Inferior parietal cortex (tissue), 1 donor: ENCODE measurements around the gene PNLDC1.
A peak's percentile ranks its signal among the peaks of the same experiment; 100 is the strongest.
"Not testable (repeated sequence)": the region's sequence is repeated elsewhere in the genome, so short reads cannot be mapped to it uniquely, and the experiment has no call there.

Experiments used
- DNase-seq: peaks from one replicate; pipeline ENCODE4 v3.0.0-alpha.2; 2016; ENCODE audit errors: extremely low spot score

Gene PNLDC1

DNA sequence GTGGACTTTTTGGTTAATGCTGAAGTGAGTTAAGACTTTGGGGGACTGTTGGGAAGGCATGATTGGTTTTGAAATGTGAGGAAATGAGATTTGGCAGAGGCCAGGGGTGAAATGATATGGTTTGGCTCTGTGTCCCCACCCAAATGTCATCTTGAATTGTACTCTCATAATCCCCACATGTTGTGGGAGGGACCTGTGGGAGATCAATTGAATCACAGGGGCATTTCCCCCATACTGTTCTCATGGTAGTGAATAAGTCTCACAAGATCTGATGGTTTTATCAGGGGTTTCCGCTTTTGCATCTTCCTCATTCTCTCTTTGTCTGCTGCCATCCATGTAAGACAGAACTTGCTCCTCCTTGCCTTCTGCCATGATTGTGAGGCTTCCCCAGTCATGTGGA is 49.8 kb downstream of the PNLDC1 start:
- DNase-seq = not testable (repeated sequence)

DNA sequence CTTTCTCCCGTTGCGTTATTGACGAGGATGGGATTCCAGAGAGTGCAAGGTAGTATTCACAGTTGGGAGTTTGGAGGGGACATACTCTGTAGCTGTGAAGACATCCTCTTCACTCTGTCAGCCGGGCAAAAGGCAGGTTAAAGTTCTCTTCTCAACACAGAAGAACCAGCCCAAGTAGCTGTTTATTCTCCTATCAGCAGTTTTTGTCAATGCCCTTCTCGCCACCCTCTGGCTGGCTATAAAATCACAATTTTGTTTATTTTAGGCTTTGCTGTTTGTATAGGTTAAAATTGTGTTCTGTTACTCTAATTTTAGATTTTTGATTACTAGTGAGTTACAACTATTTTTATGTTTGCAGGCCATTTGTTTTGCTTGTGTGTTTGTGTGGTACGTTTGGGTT is 52.8 kb downstream of the PNLDC1 start:
- peak; percentile 47 for DNase-seq

DNA sequence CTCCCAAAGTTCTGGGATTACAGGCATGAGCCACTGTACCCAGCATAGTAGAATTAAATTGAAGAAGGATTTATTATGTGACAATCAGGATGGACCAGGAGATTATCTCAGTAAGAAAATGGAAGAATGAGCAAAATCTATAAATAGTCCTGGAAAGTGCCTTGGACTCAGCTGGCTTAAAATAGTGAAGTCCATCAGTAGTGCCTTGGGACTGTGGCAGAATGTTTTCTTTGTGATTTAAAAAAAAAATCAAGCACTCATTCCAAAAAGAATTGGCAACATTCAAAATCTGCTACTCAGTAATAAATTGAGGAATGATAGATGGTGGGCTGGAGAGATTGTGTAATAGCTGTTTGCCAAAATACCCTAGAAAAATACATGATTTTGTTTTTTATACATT is 53.7 kb downstream of the PNLDC1 start:
- DNase-seq = no peak

DNA sequence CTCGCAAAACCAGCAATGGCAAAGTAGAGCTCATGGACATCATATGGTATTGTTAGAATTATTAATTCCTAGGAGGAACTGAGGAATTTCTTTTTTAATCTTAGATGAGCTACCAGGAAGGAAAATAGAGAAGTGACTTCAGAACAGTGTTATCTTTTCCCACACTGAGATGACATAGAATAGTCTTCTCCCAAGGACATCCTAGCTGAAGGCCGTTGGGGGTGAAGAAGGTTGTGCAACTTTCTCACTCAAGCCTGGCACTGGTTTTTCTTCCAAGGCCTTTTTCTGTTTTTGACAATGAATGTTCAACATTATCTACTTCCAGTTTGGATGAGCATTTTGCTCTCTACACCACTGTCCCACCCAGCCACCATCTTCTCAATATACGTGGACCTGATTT is 54.9 kb downstream of the PNLDC1 start:
- DNase-seq = no peak

DNA sequence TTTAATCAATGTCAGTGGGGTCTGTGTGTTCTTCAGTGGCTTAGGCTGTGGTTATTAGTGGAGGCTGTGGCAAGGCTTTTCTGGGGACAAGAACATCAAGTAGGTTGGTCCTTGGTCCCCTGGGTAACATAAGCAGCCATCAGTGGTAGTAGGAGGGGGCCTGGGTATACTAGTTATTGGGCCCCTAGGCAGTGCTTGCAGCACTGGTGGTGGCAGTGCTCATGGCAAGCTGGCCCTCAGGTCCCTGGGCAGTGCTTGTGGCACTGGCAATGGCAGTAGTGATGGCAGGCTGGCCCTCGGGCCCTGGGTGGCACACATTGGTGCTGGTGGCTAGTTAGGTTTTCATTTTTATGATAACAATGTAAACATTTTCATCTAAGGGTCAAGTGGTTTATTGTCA is 58.2 kb downstream of the PNLDC1 start:
- no peak for DNase-seq

DNA sequence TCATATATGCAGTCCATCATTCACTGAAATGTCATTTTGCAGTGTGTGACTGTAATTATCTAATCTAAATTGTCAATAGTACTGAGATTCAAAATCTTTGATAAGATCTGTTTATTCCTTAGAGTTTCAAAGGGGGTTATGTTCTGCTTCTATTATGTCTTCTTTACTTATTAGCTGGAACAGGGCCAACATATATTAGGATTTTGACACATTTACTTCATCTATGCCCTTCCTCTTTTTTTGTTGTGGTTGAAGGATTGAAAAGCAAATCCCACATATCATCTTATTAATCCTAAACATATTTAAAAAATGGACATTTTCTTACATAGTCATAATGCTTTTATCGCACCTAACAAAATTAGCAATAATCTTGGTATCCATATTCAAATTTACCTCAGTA is 60.4 kb downstream of the PNLDC1 start:
- no peak for DNase-seq

DNA sequence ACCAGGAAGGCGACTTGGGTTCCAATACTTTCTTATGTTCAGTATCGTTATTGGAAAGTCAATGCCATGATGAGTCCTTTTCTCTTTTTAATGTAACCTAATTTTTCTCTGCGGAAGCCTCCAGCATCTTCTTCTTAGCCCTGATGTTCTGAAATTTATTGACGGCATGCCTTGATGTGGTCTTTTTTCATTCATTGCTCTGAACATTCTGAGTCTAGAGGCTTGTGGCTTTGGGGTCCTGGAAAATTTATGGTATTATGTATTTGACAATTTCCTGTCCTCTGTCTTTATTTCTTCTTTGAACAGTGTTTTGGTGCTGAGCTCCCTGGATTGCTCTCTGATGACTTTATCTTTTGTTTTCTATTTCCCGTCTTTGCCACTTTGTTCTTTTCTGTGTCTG is 62.0 kb downstream of the PNLDC1 start:
- no peak for DNase-seq

DNA sequence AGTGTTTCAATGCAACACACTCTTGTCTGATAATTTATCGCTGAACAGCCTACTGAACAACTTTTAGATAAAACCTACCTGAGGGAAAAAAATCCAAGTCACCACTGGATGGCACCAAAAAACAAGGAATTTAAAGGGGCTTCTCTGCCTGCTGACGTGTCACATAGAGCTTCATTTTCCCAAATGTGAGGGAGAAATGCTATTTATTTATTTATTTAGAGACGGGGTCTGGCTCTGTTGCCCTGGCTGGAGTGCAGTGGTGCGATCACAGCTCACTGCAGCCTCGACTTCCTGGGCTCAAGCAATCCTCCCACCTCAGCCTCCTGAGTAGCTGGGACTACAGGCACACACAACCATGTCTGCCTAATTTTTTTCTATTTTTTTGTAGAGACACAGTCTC is 63.3 kb downstream of the PNLDC1 start:
- DNase-seq = peak; percentile 81

DNA sequence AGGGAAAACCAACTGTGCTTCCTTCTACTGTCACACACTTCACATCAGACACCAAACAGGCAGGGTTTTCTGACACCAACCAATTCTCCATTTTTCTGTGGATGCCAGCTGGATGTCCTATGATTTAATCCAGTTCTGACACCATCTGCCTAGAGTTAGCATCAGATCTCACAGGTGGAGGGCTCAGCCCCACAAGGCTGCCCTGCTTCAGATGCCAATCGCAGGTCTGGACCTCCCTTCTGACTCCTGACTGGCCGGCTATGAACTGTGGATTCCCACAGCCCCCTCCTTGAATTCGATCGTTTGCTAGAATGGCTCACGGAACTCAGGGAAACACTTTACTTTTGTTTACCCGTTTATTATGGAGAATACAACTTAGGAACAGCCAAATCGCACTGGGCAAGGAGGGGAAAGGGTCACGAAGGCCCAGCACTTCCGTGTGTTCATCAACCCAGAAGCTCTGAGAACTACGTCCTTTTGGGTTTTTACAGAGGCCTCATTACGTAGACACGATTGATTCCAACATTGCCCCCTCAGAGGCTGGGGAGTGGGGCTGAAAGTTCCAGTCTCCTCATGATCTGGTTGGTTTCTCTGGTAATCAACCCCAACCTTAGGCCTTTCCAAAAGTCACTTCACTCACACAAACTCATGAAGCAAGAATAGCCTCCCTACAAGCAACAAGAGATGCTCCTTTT is 65.3 kb downstream of the PNLDC1 start:
- DNase-seq = no peak

DNA sequence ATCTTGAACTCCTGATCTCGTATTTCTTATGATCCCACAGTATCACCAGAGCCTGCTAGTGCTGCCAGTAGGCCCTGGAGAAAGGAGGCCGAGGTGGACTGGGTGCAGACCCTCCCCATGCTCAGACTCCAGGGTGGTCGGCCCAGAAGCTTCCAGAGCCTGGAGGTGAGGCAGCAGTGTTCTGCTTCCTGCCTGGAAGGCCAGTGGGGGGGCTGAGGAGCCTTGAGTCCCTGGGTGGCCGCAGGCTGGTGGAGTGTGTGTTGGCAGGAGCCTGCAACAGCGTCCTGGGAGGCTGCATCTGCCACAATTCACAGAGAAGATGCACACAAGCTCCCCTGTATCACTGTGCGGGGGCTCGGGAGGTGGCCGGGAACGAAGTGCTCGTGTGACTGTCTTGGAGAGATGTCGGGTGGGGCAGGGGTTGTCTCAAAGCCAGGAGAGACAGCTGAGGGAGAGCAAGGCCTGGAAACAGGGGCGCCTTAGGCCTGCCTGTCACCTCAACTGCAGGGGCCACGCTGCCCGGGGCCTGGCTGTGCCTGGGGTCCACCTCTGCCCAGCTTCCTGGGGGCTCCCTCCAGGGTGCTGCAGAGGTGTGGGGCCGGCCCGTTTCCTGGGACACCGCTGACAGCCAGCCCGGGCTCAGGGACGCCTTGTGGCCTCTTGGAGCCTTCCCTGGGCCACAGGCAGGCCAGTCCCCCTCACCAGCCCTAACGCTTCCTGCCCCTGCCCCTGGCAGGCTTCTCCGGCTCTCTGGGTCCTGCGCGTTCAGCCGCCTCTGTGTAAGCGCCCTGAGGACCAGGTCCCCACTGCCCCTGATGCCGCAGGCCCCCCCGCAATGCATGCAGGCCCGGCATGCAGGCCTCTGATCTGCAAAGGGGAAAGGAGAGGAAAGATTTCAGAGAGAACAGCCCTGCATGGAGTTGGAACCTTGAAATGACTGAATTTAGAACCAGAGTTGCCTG is 66.5 kb downstream of the PNLDC1 start:
- no peak for DNase-seq
